ENCODE results near the gene CAMTA1.
"Not testable (repeated sequence)": the region's sequence is repeated elsewhere in the genome, so short reads cannot be mapped to it uniquely, and the experiment has no call there.

Gene CAMTA1

DNA sequence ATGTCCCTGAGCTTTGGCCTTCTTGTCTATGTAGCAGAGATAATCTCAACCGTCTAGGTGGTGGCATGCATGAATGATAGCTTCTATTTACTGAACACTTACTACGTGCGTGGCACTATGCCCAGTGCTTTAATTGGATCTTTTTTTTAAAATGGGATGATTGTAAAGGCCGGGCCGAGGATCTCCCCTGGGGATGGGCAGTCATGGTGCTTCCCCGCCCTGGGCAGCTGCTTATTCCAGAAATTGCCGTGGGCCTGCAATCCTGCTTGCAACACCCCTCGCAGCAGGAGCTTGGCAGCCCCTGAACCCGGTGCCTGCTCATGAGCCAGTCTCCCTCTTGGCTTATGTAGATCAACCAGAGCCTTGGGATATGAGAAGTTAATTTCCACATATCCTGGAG is 360.7 kb downstream of the CAMTA1 start:
- no peak overlapping the region for H3K4me3 ChIP-seq (ENCODE audit: low read length)
- no peak for TF ChIP-seq ZNF274 (IDR thresholded peaks at IDR 0.05; ENCODE audit: low read depth, low read length)

DNA sequence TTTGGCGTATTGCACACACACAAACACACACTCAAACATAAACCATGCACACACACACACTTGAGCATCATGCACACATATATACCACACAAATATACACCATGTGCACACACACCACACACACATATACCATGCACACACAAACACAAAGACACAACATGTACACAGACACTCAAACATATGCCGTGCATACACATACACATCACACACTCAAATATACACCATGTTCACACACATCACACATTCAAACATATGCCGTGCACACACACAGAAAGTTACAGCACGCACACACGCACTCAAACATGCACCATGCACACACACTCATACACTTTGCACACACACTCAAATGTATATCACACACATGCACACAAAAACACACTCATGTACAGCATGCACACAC is 361.5 kb downstream of the CAMTA1 start:
- no peak overlapping the region for H3K4me3 ChIP-seq (ENCODE audit: low read length)

DNA sequence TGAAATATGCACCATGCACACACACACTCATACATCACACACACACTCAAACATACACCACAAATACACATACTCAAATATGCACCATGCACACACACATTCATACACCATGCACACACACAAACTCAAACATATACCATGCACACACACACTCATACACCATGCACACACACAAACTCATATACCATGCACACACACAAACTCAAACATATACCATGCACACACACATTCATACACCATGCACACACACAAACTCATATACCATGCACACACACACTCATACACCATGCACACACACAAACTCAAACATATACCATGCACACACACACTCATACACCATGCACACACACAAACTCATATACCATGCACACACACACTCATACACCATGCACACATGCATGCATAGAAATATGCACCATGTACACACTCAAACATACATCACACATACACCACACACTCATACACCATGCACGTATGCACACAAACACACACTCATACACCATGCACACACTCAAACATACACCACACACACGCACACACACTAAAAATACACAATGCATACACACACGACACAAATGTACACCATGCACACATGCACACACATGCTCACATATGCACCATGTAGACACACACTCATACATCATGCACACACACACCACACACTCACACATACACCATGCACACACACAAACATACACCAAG is 362.5 kb downstream of the CAMTA1 start:
- not testable (repeated sequence) for H3K4me3 ChIP-seq (ENCODE audit: low read length)

More for the DNA sequence above, 361.5 kb downstream of the CAMTA1 start:
- no peak for TF ChIP-seq ZNF274 (IDR thresholded peaks at IDR 0.05; ENCODE audit: low read depth, low read length)

DNA sequence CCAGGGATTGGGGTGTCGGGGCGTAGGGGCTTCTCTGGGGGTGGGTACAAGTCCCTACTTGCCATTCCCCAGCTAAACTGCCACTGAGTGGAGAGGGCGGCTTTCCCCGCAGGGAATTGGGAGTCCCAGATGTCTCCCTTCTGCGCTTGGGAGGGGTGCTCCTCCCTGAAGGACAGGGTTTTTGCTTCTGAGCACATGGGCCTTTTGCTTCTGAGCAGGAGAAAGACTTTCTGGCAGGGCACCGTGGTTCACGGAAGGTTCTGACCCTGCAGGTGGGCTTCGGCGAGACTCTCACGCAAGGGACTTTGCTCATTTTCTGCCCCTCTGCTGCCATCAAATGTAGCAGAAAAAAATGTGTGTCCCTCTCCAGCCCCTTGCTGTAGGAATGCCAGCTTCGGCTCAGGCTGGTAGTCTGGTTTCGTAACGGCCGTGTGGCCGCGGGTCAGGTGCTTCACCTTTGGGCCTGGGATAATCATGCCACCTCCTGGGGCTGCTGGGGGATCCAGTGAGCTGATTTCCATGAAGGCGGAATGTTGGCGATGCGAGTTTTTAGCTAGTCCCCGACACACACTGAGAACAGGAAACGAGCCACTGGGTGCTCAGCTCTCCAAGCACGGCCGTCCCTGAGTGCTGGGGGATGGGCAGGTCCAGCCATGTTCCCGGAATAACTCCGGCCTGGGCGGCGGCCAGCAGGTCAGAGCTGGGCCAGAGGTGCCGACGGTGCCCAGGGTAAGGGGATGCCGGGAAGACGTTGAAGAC is 364.0 kb downstream of the CAMTA1 start:
- no peak for TF ChIP-seq ZNF274 (IDR thresholded peaks at IDR 0.05; ENCODE audit: low read depth, low read length)
- no peak overlapping the region for H3K4me3 ChIP-seq (ENCODE audit: low read length)

DNA sequence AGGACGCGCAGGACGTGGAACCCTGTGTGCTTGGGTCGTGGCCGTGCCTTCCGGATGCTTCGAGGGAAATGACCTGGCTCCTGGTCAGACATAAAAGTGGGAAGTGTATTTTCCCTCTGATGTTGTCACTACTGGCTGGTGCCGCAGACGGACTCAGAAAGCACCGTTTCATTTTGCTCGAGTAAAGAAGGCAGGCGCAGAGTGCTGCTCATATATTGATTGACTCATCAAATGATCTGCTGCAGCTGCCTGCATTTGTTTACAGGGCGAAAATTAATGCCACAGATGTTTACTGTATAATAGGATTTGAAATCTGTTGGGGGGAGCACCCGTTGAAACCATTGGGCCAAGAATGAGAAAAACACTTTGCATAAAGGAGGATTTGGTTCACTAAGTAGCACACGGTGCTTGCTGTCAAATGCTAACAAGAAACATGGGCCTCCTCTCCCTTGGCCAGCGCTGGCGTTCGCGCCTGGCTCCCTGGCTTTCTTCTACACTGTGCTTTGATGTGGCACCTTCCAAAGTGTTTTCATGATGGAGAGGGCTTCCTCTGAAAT is 365.5 kb downstream of the CAMTA1 start:
- no peak overlapping the region for H3K4me3 ChIP-seq (ENCODE audit: low read length)
- no peak for TF ChIP-seq ZNF274 (IDR thresholded peaks at IDR 0.05; ENCODE audit: low read depth, low read length)

DNA sequence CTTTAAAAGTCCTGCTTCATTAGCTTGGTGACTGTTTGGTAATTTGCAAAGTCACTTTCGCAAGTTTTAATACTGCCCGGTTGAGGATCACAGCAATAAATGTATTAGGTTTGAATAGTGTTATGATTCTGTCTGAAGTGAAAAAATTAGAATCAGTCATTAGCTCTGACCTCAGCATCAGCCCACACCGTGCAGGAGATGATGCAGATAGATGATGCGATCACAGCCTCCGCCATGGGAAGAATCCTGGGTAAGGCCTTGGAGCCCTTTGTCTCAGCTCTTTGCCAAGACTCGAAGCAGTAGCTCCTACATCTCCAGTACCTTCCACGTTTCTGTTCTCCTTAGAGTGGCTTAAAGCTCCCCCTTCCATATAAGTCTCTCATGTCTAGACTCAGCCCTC is 366.7 kb downstream of the CAMTA1 start:
- no peak overlapping the region for H3K4me3 ChIP-seq (ENCODE audit: low read length)
- no peak for TF ChIP-seq ZNF274 (IDR thresholded peaks at IDR 0.05; ENCODE audit: low read depth, low read length)

DNA sequence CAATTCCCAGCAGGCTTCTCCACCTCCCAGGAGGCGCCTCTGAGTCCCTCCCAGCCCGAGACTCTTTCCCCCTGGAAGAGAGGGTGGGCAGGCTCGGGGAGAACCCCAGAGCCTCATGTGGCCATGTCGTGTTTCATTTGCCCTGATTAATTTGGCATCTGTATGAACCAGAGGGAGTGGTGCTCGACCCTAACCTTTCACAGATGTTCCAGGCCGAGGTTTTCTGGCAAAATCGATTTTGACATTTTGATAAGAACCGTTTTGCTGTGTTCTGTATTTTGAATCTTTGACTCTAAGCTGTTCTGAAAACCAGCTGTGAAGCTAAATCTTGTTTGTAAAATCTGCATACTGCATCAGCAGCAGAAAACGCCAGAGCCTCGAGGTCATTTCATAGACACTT is 367.4 kb downstream of the CAMTA1 start:
- TF ChIP-seq ZNF274 (IDR thresholded peaks at IDR 0.05; ENCODE audit: low read depth, low read length): no peak
- H3K4me3 ChIP-seq (ENCODE audit: low read length): no peak overlapping the region

DNA sequence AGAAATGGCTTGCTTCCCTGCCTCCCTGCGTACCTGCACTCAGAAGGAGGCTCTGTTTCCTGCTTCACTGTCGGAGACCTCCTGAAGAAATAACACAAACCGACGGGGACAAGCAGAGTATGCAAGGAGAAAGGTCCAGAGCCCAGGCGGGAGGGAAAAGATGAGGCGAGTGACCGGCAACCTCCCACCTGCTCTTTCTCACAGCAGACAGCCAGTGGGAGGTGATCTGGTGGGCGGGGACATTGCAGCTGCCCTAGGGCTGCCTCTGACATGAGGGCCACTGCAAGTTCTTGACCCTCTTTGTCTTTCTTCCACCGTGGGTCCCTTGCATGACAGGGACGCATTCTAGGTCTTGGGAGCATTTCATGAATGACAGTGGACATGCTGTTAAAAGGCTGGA is 368.2 kb downstream of the CAMTA1 start:
- TF ChIP-seq ZNF274 (IDR thresholded peaks at IDR 0.05; ENCODE audit: low read depth, low read length): no peak
- H3K4me3 ChIP-seq (ENCODE audit: low read length): no peak overlapping the region

DNA sequence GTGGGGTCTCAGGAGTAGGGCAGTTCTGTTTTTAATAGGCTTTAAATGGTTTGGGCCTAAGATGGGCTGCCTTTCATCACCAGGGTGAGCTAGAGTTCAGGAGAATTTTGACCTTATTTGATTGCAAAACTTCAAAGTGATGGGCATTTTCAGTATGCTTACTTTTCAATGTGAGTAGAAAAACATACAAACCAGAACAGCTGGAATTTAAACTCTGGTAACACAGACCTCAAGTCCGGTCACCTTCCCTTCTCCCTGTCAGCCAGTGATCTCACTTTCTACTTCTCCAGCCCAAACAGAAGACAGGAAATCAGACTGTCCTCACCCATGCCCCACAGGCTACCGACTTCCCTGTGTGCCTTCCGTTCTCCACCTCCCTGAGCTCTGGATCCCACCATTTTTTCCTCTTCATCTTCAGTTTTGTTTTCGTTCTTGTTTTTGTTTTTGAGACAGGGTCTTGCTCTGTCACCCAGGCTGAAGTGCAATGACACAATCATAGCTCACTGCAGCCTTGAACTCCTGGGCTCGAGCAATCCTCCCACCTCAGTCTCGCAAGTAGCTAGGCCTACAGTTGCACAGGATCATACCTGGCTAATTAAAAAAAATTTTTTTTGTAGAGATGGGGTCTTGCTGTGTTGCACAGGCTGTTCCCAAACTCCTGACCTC is 374.0 kb downstream of the CAMTA1 start:
- H3K4me3 ChIP-seq (ENCODE audit: low read length): no peak overlapping the region
- no peak for TF ChIP-seq ZNF274 (IDR thresholded peaks at IDR 0.05; ENCODE audit: low read depth, low read length)

DNA sequence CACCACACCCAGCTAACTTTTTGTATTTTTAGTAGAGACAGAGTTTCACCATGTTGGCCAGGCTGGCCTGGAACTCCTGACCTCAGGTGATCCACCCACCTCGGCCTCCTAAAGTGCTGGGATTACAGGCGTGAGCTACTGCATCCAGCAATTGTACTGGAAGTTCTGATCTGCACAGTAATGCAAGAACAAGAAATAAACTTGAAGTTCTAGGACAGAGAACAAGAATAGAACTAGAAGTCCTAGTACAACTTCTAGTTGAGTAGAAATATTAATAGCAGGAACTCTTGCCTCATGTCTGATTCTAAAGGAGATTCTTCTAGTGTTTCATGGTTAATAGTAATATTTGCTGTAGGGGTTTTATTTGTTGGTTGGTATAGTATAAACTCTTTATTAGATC is 383.3 kb downstream of the CAMTA1 start:
- not testable (repeated sequence) for H3K4me3 ChIP-seq (ENCODE audit: low read length)

DNA sequence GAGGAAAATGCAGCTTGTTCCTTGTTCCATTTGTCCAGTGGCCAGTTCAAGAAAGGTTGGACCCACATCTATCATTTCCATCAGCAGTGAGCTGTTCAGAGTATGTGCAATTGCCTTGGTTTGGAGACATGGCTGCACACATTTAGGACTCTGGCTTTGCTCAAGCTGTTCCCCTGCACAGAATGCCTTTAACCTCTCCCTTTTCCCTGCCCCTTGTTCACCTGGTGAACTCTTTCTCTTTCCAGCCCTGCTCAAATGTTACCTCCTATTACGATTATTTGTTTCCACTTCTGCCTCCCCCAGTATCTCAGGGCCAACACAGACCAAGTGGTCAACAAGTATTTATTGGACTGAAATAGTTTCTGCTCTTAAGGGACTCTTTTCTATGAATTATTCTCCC is 385.9 kb downstream of the CAMTA1 start:
- H3K4me3 ChIP-seq (ENCODE audit: low read length): no peak overlapping the region
- TF ChIP-seq ZNF274 (IDR thresholded peaks at IDR 0.05; ENCODE audit: low read depth, low read length): no peak

DNA sequence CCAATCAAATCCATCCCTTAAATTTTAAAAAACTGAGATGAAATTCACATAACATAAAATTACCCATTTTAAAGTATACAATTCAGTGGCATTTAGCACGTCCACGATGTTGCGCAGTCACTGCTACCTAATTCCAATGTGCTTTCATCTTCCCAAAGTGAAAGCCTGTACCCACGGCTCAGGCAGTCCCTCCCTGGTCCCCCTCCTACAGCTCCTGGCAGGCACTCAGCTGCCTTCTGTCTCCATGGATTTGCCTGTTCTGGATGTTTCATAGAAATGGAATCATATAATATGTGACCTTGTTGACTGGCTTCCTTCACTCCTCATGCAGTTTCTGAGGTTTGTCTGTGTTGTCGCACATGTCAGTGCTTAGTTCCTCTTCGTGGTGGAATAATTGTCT is 386.3 kb downstream of the CAMTA1 start:
- H3K4me3 ChIP-seq (ENCODE audit: low read length): no peak overlapping the region
- TF ChIP-seq ZNF274 (IDR thresholded peaks at IDR 0.05; ENCODE audit: low read depth, low read length): no peak

DNA sequence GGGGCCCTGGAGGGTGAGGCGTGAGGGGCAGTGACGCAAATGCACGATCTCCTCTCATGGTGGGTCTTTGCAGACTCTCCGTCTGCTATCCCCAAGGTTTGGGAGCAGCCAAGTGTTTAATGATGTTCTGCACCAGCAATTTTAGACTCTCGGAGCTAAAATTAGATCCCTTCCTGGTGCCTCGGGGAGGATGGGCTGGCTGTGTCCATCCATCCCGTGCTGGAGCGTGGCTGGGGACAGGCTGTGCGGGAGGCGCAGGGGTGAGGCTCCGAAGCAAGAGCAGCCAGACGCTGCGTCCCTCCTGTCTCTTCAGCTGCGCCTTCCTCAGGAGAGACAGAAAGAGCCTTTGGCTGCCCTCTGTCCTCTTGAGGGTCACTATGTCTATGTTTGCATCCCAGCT is 387.6 kb downstream of the CAMTA1 start:
- no peak overlapping the region for H3K4me3 ChIP-seq (ENCODE audit: low read length)
- no peak for TF ChIP-seq ZNF274 (IDR thresholded peaks at IDR 0.05; ENCODE audit: low read depth, low read length)

DNA sequence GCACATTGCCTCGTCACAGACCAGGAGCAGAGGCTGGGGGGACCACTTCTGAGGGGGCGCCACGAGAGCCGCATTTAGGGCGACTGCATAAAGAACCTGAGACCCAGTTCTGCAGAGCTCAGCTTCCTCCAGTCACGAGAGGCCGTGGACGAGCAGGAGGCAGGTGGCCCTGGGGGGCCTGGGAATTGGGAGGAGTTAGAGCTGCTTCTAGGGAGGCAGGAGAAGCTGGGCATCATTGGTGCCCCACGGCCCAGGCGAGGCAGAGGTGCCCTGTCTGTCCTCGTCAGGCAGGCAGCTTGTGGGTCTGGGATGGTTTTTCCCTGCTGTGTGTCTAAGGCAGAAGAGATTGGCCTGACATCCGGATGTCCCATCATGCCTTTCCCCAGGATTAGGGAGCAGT is 389.3 kb downstream of the CAMTA1 start:
- TF ChIP-seq ZNF274 (IDR thresholded peaks at IDR 0.05; ENCODE audit: low read depth, low read length): no peak
- H3K4me3 ChIP-seq (ENCODE audit: low read length): no peak overlapping the region

Measured in GM08714 (cell line).